Epidermal melanocyte (primary cell): ENCODE data around the gene ADGRB3.
"Not testable (repeated sequence)": the region's sequence is repeated elsewhere in the genome, so short reads cannot be mapped to it uniquely, and the experiment has no call there.

Experiments
- DNase-seq: peaks from one replicate; pipeline ENCODE4 v3.0.0; 2011; ENCODE audit warnings: low spot score; ENCODE audit not compliant: insufficient read length

The ADGRB3 gene

GRCh38 chr6:69116658-69117057 lies 481.6 kb downstream of the ADGRB3 start:
- DNase-seq = no peak

- not testable (repeated sequence) for DNase-seq
These were observed 486.7 kb downstream of the ADGRB3 start for GRCh38 chr6:69121461-69122406.

GRCh38 chr6:69122407-69122773 lies 487.3 kb downstream of the ADGRB3 start:
- DNase-seq = no peak

- DNase-seq = no peak
These were observed 493.3 kb downstream of the ADGRB3 start for GRCh38 chr6:69128411-69128810.

- no peak for DNase-seq
These were observed 494.0 kb downstream of the ADGRB3 start for GRCh38 chr6:69129046-69129445.

- no peak for DNase-seq
These were observed 500.8 kb downstream of the ADGRB3 start for GRCh38 chr6:69135927-69136326.

GRCh38 chr6:69138148-69138547 lies 503.1 kb downstream of the ADGRB3 start:
- DNase-seq = no peak

GRCh38 chr6:69138893-69139494 lies 503.9 kb downstream of the ADGRB3 start:
- DNase-seq = no peak

- DNase-seq = no peak
These were observed 510.0 kb downstream of the ADGRB3 start for GRCh38 chr6:69145062-69145461.

GRCh38 chr6:69146385-69146784 lies 511.3 kb downstream of the ADGRB3 start:
- DNase-seq = no peak

GRCh38 chr6:69155467-69155866 lies 520.4 kb downstream of the ADGRB3 start:
- no peak for DNase-seq

- no peak for DNase-seq
These were observed 527.7 kb downstream of the ADGRB3 start for GRCh38 chr6:69162811-69163210.

- DNase-seq = no peak
These were observed 529.6 kb downstream of the ADGRB3 start for GRCh38 chr6:69164564-69165229.

- DNase-seq = no peak
These were observed 544.6 kb downstream of the ADGRB3 start for GRCh38 chr6:69179681-69180080.

GRCh38 chr6:69180361-69181067 lies 545.4 kb downstream of the ADGRB3 start:
- DNase-seq = no peak

- no peak for DNase-seq
These were observed 546.9 kb downstream of the ADGRB3 start for GRCh38 chr6:69181964-69182363.

GRCh38 chr6:69185276-69185675 lies 550.2 kb downstream of the ADGRB3 start:
- no peak for DNase-seq

- no peak for DNase-seq
These were observed 567.7 kb downstream of the ADGRB3 start for GRCh38 chr6:69202768-69203167.

GRCh38 chr6:69216127-69216526 lies 581.0 kb downstream of the ADGRB3 start:
- no peak for DNase-seq

- DNase-seq = no peak
These were observed 582.3 kb downstream of the ADGRB3 start for GRCh38 chr6:69217343-69217742.

GRCh38 chr6:69220375-69220774 lies 585.3 kb downstream of the ADGRB3 start:
- no peak for DNase-seq

- no peak for DNase-seq
These were observed 596.9 kb downstream of the ADGRB3 start for GRCh38 chr6:69232008-69232407.
